Adrenal gland (tissue), 12 donors: Measurements from ENCODE around the gene FCGR1A. TPM values are rescaled to one million over a fixed set of nuclear protein-coding genes. Genes with fewer than 3 reads are reported as not detected.
"Not testable (repeated sequence)": the region's sequence is repeated elsewhere in the genome, so short reads cannot be mapped to it uniquely, and the experiment has no call there.

Experiments
- DNase-seq, 7 donors: peaks; one replicate each; pipeline ENCODE4 v3.0.0-alpha.2; 2019 to 2020
- H3K27ac ChIP-seq, 5 donors: fragments of 200-600 bp; sonication (generic) in 4 of 5; 1 replicate in 3 of 5; 2 replicates in 2 of 5; pipeline versions ENCODE4 v1.5.1 to v1.8.0; 2016 to 2020; ENCODE audit warnings: mild to moderate bottlenecking in 1 of 5
- H3K27me3 ChIP-seq: fragments of 200-600 bp; 2 replicates; pipeline ENCODE4 v1.8.0; 2021
- H3K36me3 ChIP-seq, 2 donors: fragments of 200-600 bp; replicated peaks in 1 of 2; 1 replicate in 1 of 2; 2 replicates in 1 of 2; pipeline versions ENCODE4 v1.5.1 to v1.8.0; 2018 to 2022
- H3K4me1 ChIP-seq, 2 donors: fragments of 200-600 bp; replicated peaks in 1 of 2; 1 replicate in 1 of 2; 2 replicates in 1 of 2; pipeline versions ENCODE4 v1.5.1 to v1.8.0; 2018 to 2021
- H3K4me3 ChIP-seq, 4 donors: fragments of 200-600 bp; sonication (generic) in 3 of 4; one replicate each; pipeline ENCODE4 v1.5.1; 2016 to 2018
- H3K9me3 ChIP-seq, 3 donors: fragments of 200-600 bp; sonication (generic) in 1 of 3; replicated peaks in 1 of 3; 1 replicate in 2 of 3; 2 replicates in 1 of 3; pipeline versions ENCODE4 v1.5.1 to v1.8.0; 2016 to 2021
- CTCF ChIP-seq, 6 experiments: fragments of 450-650 bp in 4 of 6; fragments of 200-600 bp in 2 of 6; sonication (generic) in 1 of 6; IDR thresholded peaks; 1 replicate in 5 of 6; 2 replicates in 1 of 6; pipeline versions ENCODE4 v1.5.1 to v1.8.0; 2016 to 2021; ENCODE audit warnings: antibody characterized with exemption in 6 of 6, mild to moderate bottlenecking in 2 of 6, moderate library complexity in 1 of 6
- POLR2A ChIP-seq, 2 donors: fragments of 450-650 bp; IDR thresholded peaks; one replicate each; pipeline ENCODE4 v1.6.1; 2017; ENCODE audit warnings: antibody characterized with exemption in 2 of 2, mild to moderate bottlenecking in 2 of 2, moderate library complexity in 1 of 2
- WGBS, 4 donors: extraction: QIAGEN DNeasy Blood & Tissue Kit in 2 of 4; methylation state at CpG; one replicate each; pipeline versions ENCODE4 v1.1.5 to v1.1.7; 2013 to 2017; 5-methylcytosine and 5-hydroxymethylcytosine counted together
- intact Hi-C, 2 donors: fragments of 100-400 bp; cut with DNase I; formaldehyde crosslinking; loops; one replicate each; pipeline versions ENCODE4 v1.14.1 to v1.15.0; 2022 to 2023
- polyA plus RNA-seq, 3 donors: library from polyadenylated mRNA; stranded (reverse); fragments of 200-250 nt in 2 of 3; fragments of 350-450 nt in 1 of 3; fragmentation: Illumina TruSeq in 1 of 3; extraction: RNeasy Lipid Tissue Mini Kit (QIAGEN cat#74804) in 1 of 3; gene quantifications; one replicate each; pipeline ENCODE4 v1.2.3, GENCODE V29; 2013 to 2014
- total RNA-seq, 9 donors: library from RNA; depleted of rRNA in 4 of 9; stranded (reverse); fragments of >200 nt in 4 of 9; fragments of 120-200 nt in 1 of 9; fragmentation: NEBNext Ultra II Directional in 1 of 9; extraction: Animal tissue kit (Norgen Biotek cat#: 25700) in 1 of 9; gene quantifications; one replicate each; pipeline versions ENCODE4 v1.1.0 to v1.2.4, GENCODE V29; 2013 to 2023
- donor health status: healthy with polysubstance abuse.
- donor health status: Bipolar disorder and iron deficiency.
- donor health status: DM: yes; HTN: yes; CAD: no.
- donor health status: DM: no; HTN: no; CAD: no.
- donor health status: DM: no; HTN: no; CAD: no.
- donor health status: DM: yes; HTN: yes; CAD: no.

The FCGR1A gene
- total and polyA plus RNA-seq, 12 donors = 2.3 to 64.2 (median 20.9) TPM

GRCh38 chr1:149792912-149793515 lies 10.5 kb downstream of the FCGR1A start:
- Histone ChIP-seq H3K27ac (peak overlapping the region in 4 of 5 donors; percentile 72 to 89 (median 75)), H3K4me3 (peak overlapping the region in 2 of 4 donors; percentile 10 to 56)
- intact Hi-C loops, H3K4me1 ChIP-seq, H3K27me3 ChIP-seq, H3K9me3 ChIP-seq, H3K36me3 ChIP-seq: not testable (repeated sequence)
- TF ChIP-seq CTCF (IDR thresholded peaks at IDR 0.05) (peak in 4 of 6 experiments; percentile 54 to 86 (median 67)), POLR2A (IDR thresholded peaks at IDR 0.05) (peak in 1 of 2 donors; percentile 17)
- WGBS, 4 donors = 1 to 5% (median 2%) methylated on average over 14 to 38 of the region's 52 CpGs; no CpG with 5 or more reads in 1 of the 4 donors
- peak; percentile 51 to 78 (median 72) for DNase-seq

- H3K4me1 ChIP-seq, H3K4me3 ChIP-seq, H3K9me3 ChIP-seq, H3K36me3 ChIP-seq, DNase-seq, H3K27ac ChIP-seq, intact Hi-C loops, H3K27me3 ChIP-seq: not testable (repeated sequence)
- 42 to 67% (median 46%) methylated on average over 1 to 3 of the region's 5 CpGs for WGBS, 4 donors
These were observed 11.4 kb downstream of the FCGR1A start for GRCh38 chr1:149793885-149794284.

GRCh38 chr1:149801628-149802027 lies 19.1 kb downstream of the FCGR1A start:
- H3K4me3 ChIP-seq, H3K36me3 ChIP-seq, DNase-seq, H3K27ac ChIP-seq, H3K27me3 ChIP-seq, H3K9me3 ChIP-seq, intact Hi-C loops, H3K4me1 ChIP-seq: not testable (repeated sequence)
- WGBS, 4 donors = 76 to 97% (median 91%) methylated on average over 1 of the region's 3 CpGs

- intact Hi-C loops, H3K27ac ChIP-seq, H3K36me3 ChIP-seq, DNase-seq, H3K4me3 ChIP-seq, H3K9me3 ChIP-seq, H3K27me3 ChIP-seq, H3K4me1 ChIP-seq: not testable (repeated sequence)
- 43 to 100% methylated on average over 1 of the region's 4 CpGs; no CpG with 5 or more reads in 2 of the 4 donors for WGBS, 4 donors
These were observed 22.1 kb downstream of the FCGR1A start for GRCh38 chr1:149804417-149805080.

- H3K4me1 ChIP-seq, H3K27ac ChIP-seq, H3K9me3 ChIP-seq, H3K36me3 ChIP-seq, intact Hi-C loops, H3K27me3 ChIP-seq: not testable (repeated sequence)
- WGBS, 4 donors = 39 to 47% (median 43%) methylated on average over 6 to 7 of the region's 7 CpGs
- peak overlapping the region in 1 of 4 donors; percentile 47 for H3K4me3 ChIP-seq
- peak; percentile 26 to 29 for TF ChIP-seq POLR2A (IDR thresholded peaks at IDR 0.05)
- DNase-seq = peak in 4 of 7 donors; percentile 7 to 21 (median 18)
These were observed 28.4 kb downstream of the FCGR1A start for GRCh38 chr1:149810697-149811405.

- intact Hi-C loops = not testable (repeated sequence)
- 1 to 6% (median 3%) methylated on average over 8 to 12 of the region's 14 CpGs for WGBS, 4 donors
These were observed 29.0 kb downstream of the FCGR1A start for GRCh38 chr1:149811514-149811889.

More at GRCh38 chr1:149811514-149811889, 29.0 kb downstream of the FCGR1A start:
- not testable (repeated sequence) for H3K27me3 ChIP-seq, H3K36me3 ChIP-seq, H3K9me3 ChIP-seq, H3K4me1 ChIP-seq
- peak overlapping the region in 1 of 4 donors; percentile 47 for H3K4me3 ChIP-seq
- peak in 6 of 7 donors; percentile 18 to 67 (median 24) for DNase-seq
- peak overlapping the region in 2 of 5 donors; percentile 19 to 94 for H3K27ac ChIP-seq
